Dedifferentiated amniotic fluid mesenchymal stem cell (primary cell): ENCODE measurements around the gene DDX47.
"Not testable (repeated sequence)": the region's sequence is repeated elsewhere in the genome, so short reads cannot be mapped to it uniquely, and the experiment has no call there.

ENCODE experiments used
- DNase-seq: peaks from one replicate; pipeline ENCODE4 v3.0.0-alpha.2; 2016; ENCODE audit errors: extremely low spot score

The DDX47 gene

GRCh38 chr12:12796928-12797793, 16.0 kb upstream of the DDX47 start:
- no peak for DNase-seq

GRCh38 chr12:12797794-12798152, 15.4 kb upstream of the DDX47 start:
- DNase-seq: no peak

- no peak for DNase-seq
These were observed 14.7 kb upstream of the DDX47 start for GRCh38 chr12:12798480-12798879.

- no peak for DNase-seq
These were observed 13.8 kb upstream of the DDX47 start for GRCh38 chr12:12799163-12799920.

- no peak for DNase-seq
These were observed 12.6 kb upstream of the DDX47 start for GRCh38 chr12:12800406-12801180.

GRCh38 chr12:12801656-12802055, 11.5 kb upstream of the DDX47 start:
- not testable (repeated sequence) for DNase-seq

- DNase-seq: peak; percentile 56
These were observed 10.0 kb upstream of the DDX47 start for GRCh38 chr12:12803186-12803585.

- DNase-seq: no peak
These were observed 9.1 kb upstream of the DDX47 start for GRCh38 chr12:12804011-12804410.

- DNase-seq: no peak
These were observed 8.7 kb upstream of the DDX47 start for GRCh38 chr12:12804432-12804886.

GRCh38 chr12:12806784-12807516, 6.2 kb upstream of the DDX47 start:
- DNase-seq: no peak

GRCh38 chr12:12807517-12807903, 5.6 kb upstream of the DDX47 start:
- DNase-seq: not testable (repeated sequence)

- no peak for DNase-seq
These were observed 5.0 kb upstream of the DDX47 start for GRCh38 chr12:12807970-12808702.

GRCh38 chr12:12810553-12811021, 2.6 kb upstream of the DDX47 start:
- no peak for DNase-seq

- DNase-seq: no peak
These were observed 1.8 kb upstream of the DDX47 start for GRCh38 chr12:12811343-12811742.

GRCh38 chr12:12812174-12812573, 972 bp upstream of the DDX47 start:
- DNase-seq: no peak

GRCh38 chr12:12812618-12813119, 477 bp upstream of the DDX47 start:
- DNase-seq: no peak

GRCh38 chr12:12817616-12818015, 4.5 kb downstream of the DDX47 start:
- no peak for DNase-seq

GRCh38 chr12:12818701-12819100, 5.6 kb downstream of the DDX47 start:
- no peak for DNase-seq

- DNase-seq: no peak
These were observed 6.1 kb downstream of the DDX47 start for GRCh38 chr12:12819221-12819620.

- DNase-seq: peak; percentile 65
These were observed 6.7 kb downstream of the DDX47 start for GRCh38 chr12:12819752-12820311.
